SK-N-SH (cell line): ENCODE data around the gene CAMTA2.

Experiments
- EZH2phosphoT487 ChIP-seq: fragments of 200-600 bp; sonication (generic); IDR thresholded peaks from 2 replicates; pipeline ENCODE4 v1.6.1; 2017; ENCODE audit warnings: low read depth, mixed run types, mild to moderate bottlenecking, antibody characterized with exemption, moderate library complexity, borderline replicate concordance
- FOXM1 ChIP-seq: IDR thresholded peaks from 2 replicates; pipeline ENCODE4 v1.4.0; 2012; ENCODE audit warnings: low read depth, mild to moderate bottlenecking
- GABPA ChIP-seq: IDR thresholded peaks from 2 replicates; pipeline ENCODE4 v1.4.0; 2012; ENCODE audit warnings: low read depth, mild to moderate bottlenecking
- MEF2A ChIP-seq: IDR thresholded peaks from 2 replicates; pipeline ENCODE4 v1.4.0; 2012; ENCODE audit warnings: low read depth, borderline replicate concordance
- MXI1 ChIP-seq: IDR thresholded peaks from 2 replicates; pipeline ENCODE4 v1.6.1; 2012; ENCODE audit warnings: mild to moderate bottlenecking, low read depth, low read length, improper control_type of control experiment
- POLR2AphosphoS5 ChIP-seq: IDR thresholded peaks from 2 replicates; pipeline ENCODE4 v1.6.1; 2012; ENCODE audit warnings: low read depth, low read length
- RAD21 ChIP-seq: IDR thresholded peaks from 2 replicates; pipeline ENCODE4 v1.6.1; 2012; ENCODE audit warnings: mild to moderate bottlenecking, low read length
- RCOR1 ChIP-seq: fragments of 150-350 bp; IDR thresholded peaks from 2 replicates; pipeline ENCODE4 v1.6.1; 2017; ENCODE audit warnings: antibody characterized with exemption, low read length
- RFX5 ChIP-seq: IDR thresholded peaks from 2 replicates; pipeline ENCODE4 v1.6.1; 2012; ENCODE audit warnings: mild to moderate bottlenecking, improper control_type of control experiment, low read length
- TCF12 ChIP-seq: IDR thresholded peaks from 2 replicates; pipeline ENCODE4 v1.4.0; 2012
- TF ChIP-seq, protein P1 (sequence below): fragments of 200-600 bp; sonication (generic); IDR thresholded peaks from 2 replicates; pipeline ENCODE4 v1.6.1; 2017; ENCODE audit warnings: antibody characterized with exemption, mild to moderate bottlenecking, moderate library complexity
- TF ChIP-seq, protein P2 (sequence below): IDR thresholded peaks from 2 replicates; pipeline ENCODE4 v1.6.1; 2012; ENCODE audit warnings: mild to moderate bottlenecking, low read depth, low read length, moderate library complexity
- TF ChIP-seq, protein P3 (sequence below): IDR thresholded peaks from 2 replicates; pipeline ENCODE4; 2012
- TF ChIP-seq, protein P4 (sequence below): fragments of 150-350 bp; IDR thresholded peaks from 2 replicates; pipeline ENCODE4 v1.6.1; 2017; ENCODE audit warnings: antibody characterized with exemption, low read length, low read depth, borderline replicate concordance

DNA sequence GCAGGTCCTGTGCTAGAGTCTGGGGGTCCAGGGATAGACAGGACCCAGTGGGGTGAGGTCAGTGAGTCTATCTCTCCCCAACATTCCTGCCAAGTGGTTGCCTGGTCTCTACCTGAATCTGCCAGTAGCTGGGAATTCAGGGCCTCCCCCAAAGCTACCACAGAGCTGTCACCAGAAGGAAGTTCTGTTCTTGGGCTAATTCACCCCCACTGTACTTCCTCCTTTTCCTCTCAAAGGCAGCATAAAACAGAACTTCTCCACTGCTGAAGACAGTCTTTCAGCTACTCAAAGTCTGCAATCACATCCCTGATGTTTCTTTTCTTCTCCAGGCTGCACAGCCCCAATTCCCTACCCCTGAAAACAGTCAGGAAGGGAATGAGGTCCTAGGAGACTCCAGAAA lies 8.7 kb downstream of the CAMTA2 start:
- TF ChIP-seq, protein P1, sequence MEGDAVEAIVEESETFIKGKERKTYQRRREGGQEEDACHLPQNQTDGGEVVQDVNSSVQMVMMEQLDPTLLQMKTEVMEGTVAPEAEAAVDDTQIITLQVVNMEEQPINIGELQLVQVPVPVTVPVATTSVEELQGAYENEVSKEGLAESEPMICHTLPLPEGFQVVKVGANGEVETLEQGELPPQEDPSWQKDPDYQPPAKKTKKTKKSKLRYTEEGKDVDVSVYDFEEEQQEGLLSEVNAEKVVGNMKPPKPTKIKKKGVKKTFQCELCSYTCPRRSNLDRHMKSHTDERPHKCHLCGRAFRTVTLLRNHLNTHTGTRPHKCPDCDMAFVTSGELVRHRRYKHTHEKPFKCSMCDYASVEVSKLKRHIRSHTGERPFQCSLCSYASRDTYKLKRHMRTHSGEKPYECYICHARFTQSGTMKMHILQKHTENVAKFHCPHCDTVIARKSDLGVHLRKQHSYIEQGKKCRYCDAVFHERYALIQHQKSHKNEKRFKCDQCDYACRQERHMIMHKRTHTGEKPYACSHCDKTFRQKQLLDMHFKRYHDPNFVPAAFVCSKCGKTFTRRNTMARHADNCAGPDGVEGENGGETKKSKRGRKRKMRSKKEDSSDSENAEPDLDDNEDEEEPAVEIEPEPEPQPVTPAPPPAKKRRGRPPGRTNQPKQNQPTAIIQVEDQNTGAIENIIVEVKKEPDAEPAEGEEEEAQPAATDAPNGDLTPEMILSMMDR, result no peak
- TF ChIP-seq, protein P2, sequence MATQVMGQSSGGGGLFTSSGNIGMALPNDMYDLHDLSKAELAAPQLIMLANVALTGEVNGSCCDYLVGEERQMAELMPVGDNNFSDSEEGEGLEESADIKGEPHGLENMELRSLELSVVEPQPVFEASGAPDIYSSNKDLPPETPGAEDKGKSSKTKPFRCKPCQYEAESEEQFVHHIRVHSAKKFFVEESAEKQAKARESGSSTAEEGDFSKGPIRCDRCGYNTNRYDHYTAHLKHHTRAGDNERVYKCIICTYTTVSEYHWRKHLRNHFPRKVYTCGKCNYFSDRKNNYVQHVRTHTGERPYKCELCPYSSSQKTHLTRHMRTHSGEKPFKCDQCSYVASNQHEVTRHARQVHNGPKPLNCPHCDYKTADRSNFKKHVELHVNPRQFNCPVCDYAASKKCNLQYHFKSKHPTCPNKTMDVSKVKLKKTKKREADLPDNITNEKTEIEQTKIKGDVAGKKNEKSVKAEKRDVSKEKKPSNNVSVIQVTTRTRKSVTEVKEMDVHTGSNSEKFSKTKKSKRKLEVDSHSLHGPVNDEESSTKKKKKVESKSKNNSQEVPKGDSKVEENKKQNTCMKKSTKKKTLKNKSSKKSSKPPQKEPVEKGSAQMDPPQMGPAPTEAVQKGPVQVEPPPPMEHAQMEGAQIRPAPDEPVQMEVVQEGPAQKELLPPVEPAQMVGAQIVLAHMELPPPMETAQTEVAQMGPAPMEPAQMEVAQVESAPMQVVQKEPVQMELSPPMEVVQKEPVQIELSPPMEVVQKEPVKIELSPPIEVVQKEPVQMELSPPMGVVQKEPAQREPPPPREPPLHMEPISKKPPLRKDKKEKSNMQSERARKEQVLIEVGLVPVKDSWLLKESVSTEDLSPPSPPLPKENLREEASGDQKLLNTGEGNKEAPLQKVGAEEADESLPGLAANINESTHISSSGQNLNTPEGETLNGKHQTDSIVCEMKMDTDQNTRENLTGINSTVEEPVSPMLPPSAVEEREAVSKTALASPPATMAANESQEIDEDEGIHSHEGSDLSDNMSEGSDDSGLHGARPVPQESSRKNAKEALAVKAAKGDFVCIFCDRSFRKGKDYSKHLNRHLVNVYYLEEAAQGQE, result no peak
- no peak for TF ChIP-seq FOXM1
- no peak for TF ChIP-seq TCF12
- TF ChIP-seq MXI1, result no peak
- no peak for TF ChIP-seq RCOR1
- no peak for TF ChIP-seq POLR2AphosphoS5
- TF ChIP-seq EZH2phosphoT487, result no peak
- no peak for TF ChIP-seq MEF2A
- TF ChIP-seq, protein P3, sequence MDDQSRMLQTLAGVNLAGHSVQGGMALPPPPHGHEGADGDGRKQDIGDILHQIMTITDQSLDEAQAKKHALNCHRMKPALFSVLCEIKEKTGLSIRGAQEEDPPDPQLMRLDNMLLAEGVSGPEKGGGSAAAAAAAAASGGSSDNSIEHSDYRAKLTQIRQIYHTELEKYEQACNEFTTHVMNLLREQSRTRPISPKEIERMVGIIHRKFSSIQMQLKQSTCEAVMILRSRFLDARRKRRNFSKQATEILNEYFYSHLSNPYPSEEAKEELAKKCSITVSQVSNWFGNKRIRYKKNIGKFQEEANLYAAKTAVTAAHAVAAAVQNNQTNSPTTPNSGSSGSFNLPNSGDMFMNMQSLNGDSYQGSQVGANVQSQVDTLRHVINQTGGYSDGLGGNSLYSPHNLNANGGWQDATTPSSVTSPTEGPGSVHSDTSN, result no peak
- no peak for TF ChIP-seq RFX5
- TF ChIP-seq, protein P4, sequence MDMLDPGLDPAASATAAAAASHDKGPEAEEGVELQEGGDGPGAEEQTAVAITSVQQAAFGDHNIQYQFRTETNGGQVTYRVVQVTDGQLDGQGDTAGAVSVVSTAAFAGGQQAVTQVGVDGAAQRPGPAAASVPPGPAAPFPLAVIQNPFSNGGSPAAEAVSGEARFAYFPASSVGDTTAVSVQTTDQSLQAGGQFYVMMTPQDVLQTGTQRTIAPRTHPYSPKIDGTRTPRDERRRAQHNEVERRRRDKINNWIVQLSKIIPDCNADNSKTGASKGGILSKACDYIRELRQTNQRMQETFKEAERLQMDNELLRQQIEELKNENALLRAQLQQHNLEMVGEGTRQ, result no peak
- TF ChIP-seq RAD21, result no peak
- TF ChIP-seq GABPA, result no peak
